D721Med (cell line): ENCODE data around the gene HDAC10.

Experiments
- DNase-seq: peaks from one replicate; pipeline ENCODE4 v3.0.0; 2011; ENCODE audit warnings: low spot score; ENCODE audit not compliant: insufficient read length
- FAIRE-seq: peaks from 2 replicates; lab custom pipeline; 2011; peaks lifted over from hg19 to GRCh38; lab: Jason Lieb, UNC
- CTCF ChIP-seq: IDR thresholded peaks from 2 replicates; pipeline ENCODE4 v1.5.1; 2012; ENCODE audit warnings: mild to moderate bottlenecking, control low read depth; ENCODE audit not compliant: insufficient read depth; ENCODE audit errors: missing control alignments

The HDAC10 gene

GRCh38 chr22:50283821-50284220 lies 32.8 kb upstream of the HDAC10 start:
- FAIRE-seq (no peak), DNase-seq (no peak)
- TF ChIP-seq CTCF, result no peak

DNA sequence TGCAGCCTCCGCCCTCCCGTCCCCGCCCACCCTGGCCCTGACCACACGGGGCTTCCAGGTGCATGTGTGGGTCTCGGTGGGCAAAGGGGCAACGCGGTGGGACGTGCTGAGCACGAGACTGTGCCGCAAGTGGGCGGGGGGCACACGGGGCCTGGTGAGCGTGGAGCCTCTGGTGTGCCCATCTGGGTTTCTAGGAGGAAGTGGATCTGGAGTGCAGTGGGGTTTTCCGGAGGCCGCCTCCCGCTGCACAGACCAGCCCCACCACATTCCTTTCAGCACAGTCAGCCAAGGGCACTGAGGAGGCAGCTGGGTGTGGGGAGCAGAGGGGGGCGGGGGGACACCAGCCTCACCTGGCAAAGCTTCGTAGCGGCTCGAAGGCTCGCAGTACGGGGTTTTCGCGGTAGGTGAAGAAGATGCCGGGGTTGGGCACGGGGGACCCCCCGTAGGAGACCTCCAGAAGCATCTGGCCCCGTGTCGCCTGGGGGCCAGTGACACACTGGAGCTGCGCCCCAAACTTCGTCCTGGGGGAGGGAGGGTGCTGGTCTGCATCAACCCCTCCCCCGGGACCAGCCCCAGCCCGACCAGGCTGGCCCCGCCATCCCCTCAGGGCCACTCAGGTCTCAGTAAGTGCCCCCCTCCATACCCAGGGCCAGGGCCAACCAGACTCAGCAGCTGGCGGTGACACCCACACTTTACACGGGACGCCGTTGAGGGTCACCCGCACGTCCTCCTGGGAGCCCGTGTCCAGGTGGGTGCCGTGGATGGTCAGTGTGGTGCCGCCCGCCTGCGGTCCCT lies 31.5 kb upstream of the HDAC10 start:
- no peak for FAIRE-seq
- TF ChIP-seq CTCF, result no peak
- DNase-seq, result no peak

DNA sequence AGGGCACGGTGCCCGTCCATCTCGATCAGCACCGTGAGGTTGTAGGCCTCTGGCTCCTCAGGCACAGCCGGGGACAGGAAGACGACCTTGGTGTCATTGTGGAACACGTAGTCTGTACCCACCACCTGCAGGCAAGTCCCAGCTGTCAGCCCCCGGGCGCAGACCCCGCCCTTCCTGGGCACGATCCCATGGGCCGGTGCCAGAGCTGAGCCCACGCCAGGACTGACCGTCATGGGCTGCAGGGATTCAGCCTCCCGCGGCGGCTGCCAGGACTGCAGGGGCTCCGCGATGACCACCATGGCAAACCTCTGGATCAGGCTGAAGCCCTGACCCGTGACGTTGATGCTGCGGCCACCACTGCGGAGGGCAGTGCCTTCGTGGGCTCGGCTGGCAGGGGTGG lies 30.9 kb upstream of the HDAC10 start:
- TF ChIP-seq CTCF, result no peak
- FAIRE-seq (no peak), DNase-seq (no peak)

DNA sequence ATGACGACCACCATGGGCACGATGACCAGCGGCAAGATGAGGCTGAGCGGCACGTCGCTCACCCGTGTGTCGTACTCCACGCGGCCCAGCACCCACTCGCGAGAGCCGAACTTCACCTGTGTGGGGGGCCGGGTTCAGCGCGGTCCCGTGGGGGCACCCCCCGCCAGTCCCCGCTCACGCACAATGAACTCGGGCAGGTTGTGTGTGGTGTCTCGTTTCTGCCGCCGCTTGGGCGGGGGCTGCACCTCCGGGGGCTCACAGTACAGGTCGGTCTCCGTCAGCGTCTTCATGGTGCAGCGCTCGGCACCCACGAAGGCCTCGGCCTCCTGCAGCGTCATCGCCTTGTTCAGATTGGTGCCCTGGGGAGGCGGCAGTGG lies 30.3 kb upstream of the HDAC10 start:
- no peak for DNase-seq
- FAIRE-seq, result no peak
- no peak for TF ChIP-seq CTCF

GRCh38 chr22:50280708-50281383 lies 29.8 kb upstream of the HDAC10 start:
- no peak for TF ChIP-seq CTCF
- no peak for FAIRE-seq
- no peak for DNase-seq

DNA sequence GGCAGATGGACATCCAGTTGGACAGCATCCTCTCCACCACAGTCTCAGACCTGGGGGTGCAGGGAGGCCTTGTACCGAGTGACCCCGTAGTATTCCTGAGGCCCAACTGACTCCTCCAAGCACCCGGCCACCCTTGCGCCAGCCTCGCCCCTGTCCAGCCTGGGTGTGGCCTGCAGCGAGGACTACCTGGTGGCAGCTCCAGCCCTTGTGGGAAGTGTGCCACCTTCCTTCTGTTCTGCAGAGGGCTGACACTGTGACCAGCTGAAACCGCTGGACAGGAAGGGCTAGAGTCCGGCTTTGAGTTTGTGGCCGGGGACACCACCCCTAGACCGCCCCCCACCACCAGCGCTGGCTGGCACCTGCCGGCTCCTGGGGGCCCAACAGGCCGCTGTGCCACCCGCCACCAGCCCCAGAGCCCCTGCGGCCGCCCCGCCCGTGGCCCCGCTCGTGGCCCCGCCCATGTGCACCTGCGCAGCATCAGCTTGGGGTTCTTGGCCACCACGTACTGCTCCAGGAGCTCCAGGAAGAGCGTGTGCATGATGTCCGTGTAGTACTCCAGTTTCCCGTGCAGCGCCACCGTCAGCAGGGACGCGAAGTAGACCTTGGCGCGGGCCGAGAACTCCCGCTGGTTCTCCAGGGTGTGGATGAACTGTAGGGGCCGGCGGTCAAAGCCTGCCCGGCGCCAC lies 29.1 kb upstream of the HDAC10 start:
- FAIRE-seq (no peak), DNase-seq (no peak)
- no peak for TF ChIP-seq CTCF
